ENCODE results near the gene KANK3.
"Not testable (repeated sequence)": the region's sequence is repeated elsewhere in the genome, so short reads cannot be mapped to it uniquely, and the experiment has no call there.

Gene KANK3

DNA sequence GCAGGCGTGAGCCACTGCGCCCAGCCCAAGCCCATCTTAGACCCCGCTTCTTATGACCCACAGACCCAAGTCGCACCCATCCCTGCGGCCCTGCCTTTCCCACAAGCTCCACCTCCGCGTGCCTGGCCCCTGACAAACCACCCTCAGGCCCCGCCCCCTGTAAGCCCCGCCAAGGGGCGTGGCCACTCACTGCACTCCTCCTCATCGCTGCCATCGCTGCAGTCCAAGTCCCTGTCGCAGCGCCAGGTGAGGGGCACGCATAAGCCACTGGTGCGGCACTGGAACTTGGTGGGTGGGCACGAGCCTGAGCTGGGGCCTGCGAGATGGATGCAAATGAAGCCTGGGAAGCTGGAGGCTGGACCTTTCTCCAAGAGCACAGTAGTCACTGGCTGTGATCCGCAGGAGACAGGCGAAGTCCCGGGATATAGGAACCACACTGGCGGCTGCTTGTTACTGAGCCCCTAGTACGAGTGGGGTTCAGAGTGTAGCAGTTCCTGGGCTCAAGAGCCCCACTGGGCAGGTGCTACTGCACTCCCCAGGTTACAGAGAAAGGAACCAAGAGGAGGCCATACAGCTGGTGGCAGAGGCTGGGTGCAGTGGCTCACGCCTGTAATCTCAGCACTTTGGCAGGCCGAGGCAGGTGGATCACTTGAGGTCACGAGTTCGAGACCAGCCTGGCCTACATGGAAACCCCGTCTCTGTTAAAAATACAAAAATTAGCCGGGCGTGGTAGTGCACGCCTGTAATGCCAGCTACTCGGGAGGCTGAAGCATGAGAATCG, 38.0 kb downstream of the KANK3 start:
- TF ChIP-seq, protein P1, sequence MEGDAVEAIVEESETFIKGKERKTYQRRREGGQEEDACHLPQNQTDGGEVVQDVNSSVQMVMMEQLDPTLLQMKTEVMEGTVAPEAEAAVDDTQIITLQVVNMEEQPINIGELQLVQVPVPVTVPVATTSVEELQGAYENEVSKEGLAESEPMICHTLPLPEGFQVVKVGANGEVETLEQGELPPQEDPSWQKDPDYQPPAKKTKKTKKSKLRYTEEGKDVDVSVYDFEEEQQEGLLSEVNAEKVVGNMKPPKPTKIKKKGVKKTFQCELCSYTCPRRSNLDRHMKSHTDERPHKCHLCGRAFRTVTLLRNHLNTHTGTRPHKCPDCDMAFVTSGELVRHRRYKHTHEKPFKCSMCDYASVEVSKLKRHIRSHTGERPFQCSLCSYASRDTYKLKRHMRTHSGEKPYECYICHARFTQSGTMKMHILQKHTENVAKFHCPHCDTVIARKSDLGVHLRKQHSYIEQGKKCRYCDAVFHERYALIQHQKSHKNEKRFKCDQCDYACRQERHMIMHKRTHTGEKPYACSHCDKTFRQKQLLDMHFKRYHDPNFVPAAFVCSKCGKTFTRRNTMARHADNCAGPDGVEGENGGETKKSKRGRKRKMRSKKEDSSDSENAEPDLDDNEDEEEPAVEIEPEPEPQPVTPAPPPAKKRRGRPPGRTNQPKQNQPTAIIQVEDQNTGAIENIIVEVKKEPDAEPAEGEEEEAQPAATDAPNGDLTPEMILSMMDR (IDR thresholded peaks at IDR 0.05; ENCODE audit: insufficient read depth, low read length, missing control alignments), result no peak
- ChIA-PET CTCF (interaction anchor here (0.7 kb wide), 1 partner anchor 73 kb away, joined by 3 read pairs; no protein-coding TSS in a partner anchor), POLR2A (interaction anchor here (1.1 kb wide), 1 partner anchor 16 kb away, joined by 3 read pairs; no protein-coding TSS in a partner anchor)
- no peak overlapping the region for H3K4me3 ChIP-seq (ENCODE audit: low read depth, low read length)
- DNase-seq (ENCODE audit: low read depth, low spot score), result no peak

DNA sequence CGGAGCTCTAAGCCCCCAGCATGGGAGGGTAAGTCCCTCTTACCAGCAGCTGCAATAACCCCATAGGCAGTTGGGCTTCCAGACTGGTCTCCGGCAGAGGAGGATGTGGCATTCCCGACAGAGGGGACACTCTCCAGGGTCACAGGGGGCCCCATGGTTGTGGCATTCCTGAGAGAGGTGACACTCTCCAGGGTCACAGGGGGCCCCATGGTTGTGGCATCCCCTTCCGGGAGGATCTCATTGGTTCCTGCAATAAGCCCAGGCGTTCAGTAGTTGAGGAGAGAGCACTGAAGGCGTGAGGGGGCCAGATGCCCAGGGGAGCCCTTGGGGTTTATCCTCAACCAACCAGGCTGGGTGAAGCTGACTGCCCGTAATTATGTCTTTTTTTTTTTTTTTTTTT, 40.3 kb downstream of the KANK3 start:
- ChIA-PET CTCF (interaction anchor here (0.6 to 1.3 kb wide), 3 partner anchors 51 to 307 kb away, joined by 3 to 4 read pairs (median 4); no protein-coding TSS in a partner anchor), POLR2A (no interaction called here)
- no peak overlapping the region for H3K4me3 ChIP-seq (ENCODE audit: low read depth, low read length)
- TF ChIP-seq, protein P1 (IDR thresholded peaks at IDR 0.05; ENCODE audit: insufficient read depth, low read length, missing control alignments), result no peak
- no peak for DNase-seq (ENCODE audit: low read depth, low spot score)

DNA sequence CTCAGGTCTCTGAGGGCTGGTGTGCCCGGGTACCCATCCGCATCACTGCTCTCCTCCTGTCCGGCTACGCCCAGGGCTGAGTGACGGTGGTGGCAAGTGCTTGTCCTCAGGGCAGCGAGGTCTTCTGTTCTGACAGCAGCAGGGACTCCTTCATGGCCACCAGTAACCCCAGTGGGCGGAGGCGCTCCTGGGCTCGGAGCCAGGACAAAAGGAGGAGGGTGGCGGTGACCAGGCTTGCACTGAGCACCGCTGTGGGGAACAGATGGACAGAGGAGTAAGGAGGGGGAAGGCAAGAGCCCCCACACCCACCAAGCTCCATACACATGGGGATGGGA, 40.7 kb downstream of the KANK3 start:
- H3K4me3 ChIP-seq (ENCODE audit: low read depth, low read length), result no peak overlapping the region
- ChIA-PET POLR2A (no interaction called here), CTCF (interaction anchor here (0.6 to 1.3 kb wide), 3 partner anchors 52 to 306 kb away, joined by 3 to 4 read pairs (median 4); no protein-coding TSS in a partner anchor)
- no peak for DNase-seq (ENCODE audit: low read depth, low spot score)
- TF ChIP-seq, protein P1 (IDR thresholded peaks at IDR 0.05; ENCODE audit: insufficient read depth, low read length, missing control alignments), result no peak

DNA sequence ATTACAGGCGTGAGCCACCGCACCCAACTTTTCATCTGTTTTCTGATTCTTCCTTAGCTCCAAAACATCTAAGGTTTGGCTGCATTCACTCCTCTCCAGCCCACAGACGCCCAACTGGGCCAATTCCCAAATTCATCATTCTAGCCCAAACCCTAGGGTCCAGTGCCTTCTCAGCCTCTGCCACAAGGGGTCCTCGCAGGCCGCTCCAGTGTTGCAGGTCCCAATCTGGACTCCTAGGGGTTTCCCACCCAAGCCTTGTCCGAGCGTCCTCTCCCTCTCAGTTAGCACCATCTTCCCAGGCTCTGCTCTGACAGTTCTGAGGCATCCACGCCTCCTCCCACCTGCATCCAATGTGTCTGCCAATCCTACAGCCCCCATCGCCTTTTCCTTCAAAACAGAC, 51.7 kb downstream of the KANK3 start:
- CTCF ChIA-PET; POLR2A ChIA-PET; DNase-seq (ENCODE audit: low read depth, low spot score): not testable (repeated sequence)

DNA sequence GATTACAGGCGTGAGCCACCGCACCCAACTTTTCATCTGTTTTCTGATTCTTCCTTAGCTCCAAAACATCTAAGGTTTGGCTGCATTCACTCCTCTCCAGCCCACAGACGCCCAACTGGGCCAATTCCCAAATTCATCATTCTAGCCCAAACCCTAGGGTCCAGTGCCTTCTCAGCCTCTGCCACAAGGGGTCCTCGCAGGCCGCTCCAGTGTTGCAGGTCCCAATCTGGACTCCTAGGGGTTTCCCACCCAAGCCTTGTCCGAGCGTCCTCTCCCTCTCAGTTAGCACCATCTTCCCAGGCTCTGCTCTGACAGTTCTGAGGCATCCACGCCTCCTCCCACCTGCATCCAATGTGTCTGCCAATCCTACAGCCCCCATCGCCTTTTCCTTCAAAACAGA, 66.6 kb downstream of the KANK3 start:
- CTCF ChIA-PET; H3K4me3 ChIP-seq (ENCODE audit: low read depth, low read length); DNase-seq (ENCODE audit: low read depth, low spot score); POLR2A ChIA-PET: not testable (repeated sequence)

More for the DNA sequence above, 51.7 kb downstream of the KANK3 start:
- not testable (repeated sequence) for H3K4me3 ChIP-seq (ENCODE audit: low read depth, low read length)

All from AG04449 (cell line).